Measurements from ENCODE around the gene CABP1. TPM values are rescaled to one million over a fixed set of nuclear protein-coding genes. Genes with fewer than 3 reads are reported as not detected.

Gene CABP1
- total and polyA plus RNA-seq, 9 of the 15 experiments (the other 6 are each of a cell fraction or from before 2014, with no cell fraction given), result not detected

DNA sequence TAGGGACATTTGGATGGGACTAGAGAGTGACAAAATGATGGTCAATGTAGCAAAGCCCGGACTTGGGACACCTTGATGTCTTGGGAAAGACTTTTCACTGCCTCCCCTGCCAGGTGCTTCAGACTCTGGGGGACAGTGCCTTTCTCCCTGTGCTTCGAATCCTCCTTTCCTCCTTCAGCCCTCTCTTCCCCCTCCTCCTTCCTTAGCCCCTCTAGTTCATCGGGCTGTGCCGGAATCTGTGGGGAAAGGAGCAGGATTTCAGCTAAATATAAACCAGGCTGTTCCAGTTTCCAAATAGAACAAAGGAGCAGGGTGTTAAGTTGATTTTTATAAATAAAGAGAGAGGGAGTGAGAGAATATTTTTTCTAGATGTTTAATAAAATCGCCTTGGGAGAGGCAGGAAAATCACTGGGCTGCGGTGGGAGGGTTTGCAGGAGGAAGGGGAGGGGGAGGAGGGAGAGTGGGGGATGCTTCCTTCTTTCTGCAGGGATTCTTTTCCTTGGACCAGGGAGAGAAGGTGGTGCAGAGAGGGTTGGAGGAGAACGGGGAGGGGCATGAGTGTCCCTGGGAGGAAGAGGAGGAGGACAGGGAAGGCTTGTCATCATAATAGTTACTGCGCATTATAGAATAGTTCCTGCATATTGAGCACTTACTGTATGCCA, 21.3 kb upstream of the CABP1 start:
- 7% methylated on average over 6 of the region's 8 CpGs for WGBS (ENCODE audit: insufficient coverage, low coverage, missing lambda C conversion rate)
- FAIRE-seq (no peak), DNase-seq (ENCODE audit: extremely low read depth in 1 of 4, low spot score in 3 of 4) (no peak), ATAC-seq (no peak)
- Histone ChIP-seq H3K4me3 (no peak overlapping the region), H3K27ac (ENCODE audit: extremely low read depth, low read depth, low read length) (no peak overlapping the region), H3K4me2 (ENCODE audit: insufficient read depth, low read length) (no peak overlapping the region), H3K9me3 (replicated peaks; ENCODE audit: control insufficient read depth, insufficient read depth, low read depth, low read length) (0 out of 2 replicates have a peak, but pooled peaks cover 1% of the 10 kb centered on the region), H3K9me1 (ENCODE audit: control insufficient read depth, insufficient read depth, low read length) (no peaks in the 10 kb centered on the region), H3K79me2 (ENCODE audit: control insufficient read depth, insufficient read depth, low read length) (no peaks in the 10 kb centered on the region), H3K27me3 (ENCODE audit: control insufficient read depth in 2 of 2, insufficient read depth in 2 of 2, low read length in 2 of 2) (peaks cover 10 to 29% of the 10 kb centered on the region in 2 experiments; a peak in 4 of 5 replicates), H2AFZ (ENCODE audit: low read depth, low read length) (no peak overlapping the region), H4K20me1 (replicated peaks; ENCODE audit: control insufficient read depth, insufficient read depth, low read length) (no peaks in the 10 kb centered on the region), H3K36me3 (ENCODE audit: control insufficient read depth, insufficient read depth, low read length) (no peaks in the 10 kb centered on the region), H3K9ac (ENCODE audit: insufficient read depth in 1 of 2, low read depth in 2 of 2, low read length in 2 of 2) (no peak overlapping the region; a peak in 1 of 4 replicates), H3K4me1 (replicated peaks in 1 of 2; ENCODE audit: control insufficient read depth in 2 of 2, insufficient read depth in 2 of 2, low read length in 2 of 2) (no peaks in the 10 kb centered on the region)
- TF ChIP-seq SMARCE1 (IDR thresholded peaks at IDR 0.05), result no peak
- TF ChIP-seq HNRNPH1 (optimal IDR thresholded peaks at IDR 0.05; ENCODE audit: low read depth, low read length), result no peak
- ChIA-PET POLR2A (interaction anchor here (0.6 to 1.3 kb wide), 2 partner anchors 10 to 571 kb away, joined by 3 to 6 read pairs; no protein-coding TSS in a partner anchor), CTCF (ENCODE audit: low intra/inter-chr PET ratio) (no interaction called here)
- intact Hi-C loops (cut with micrococcal nuclease), result no loop called here
- in situ Hi-C loops (cut with MboI), result no loop called here
- no TSS peak for BruUV-seq (replicated peaks)

DNA sequence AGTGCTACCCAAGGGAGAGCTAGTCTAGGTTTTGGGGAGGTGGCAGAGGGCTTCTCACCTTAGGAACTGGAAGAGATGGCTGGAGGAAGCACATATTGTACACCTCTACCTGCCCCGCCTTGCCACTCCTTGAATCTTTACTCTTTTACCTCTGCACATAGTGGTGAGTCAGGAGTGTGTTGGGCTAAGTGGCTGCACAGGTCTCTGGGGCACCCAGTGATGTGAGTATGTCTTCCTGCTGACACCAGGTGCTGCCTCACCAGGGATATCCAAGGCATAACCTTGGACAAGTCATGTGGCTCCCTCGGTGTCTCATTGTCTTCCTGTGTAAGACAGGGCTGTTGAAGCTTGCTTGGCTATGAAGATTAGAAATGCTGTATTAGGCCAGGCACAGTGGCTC, 19.8 kb upstream of the CABP1 start:
- peaks cover 0 to 1% of the 10 kb centered on the region in 2 experiments; a peak in 2 of 5 replicates for H3K4me1 ChIP-seq (replicated peaks in 1 of 2; ENCODE audit: control insufficient read depth in 2 of 2, insufficient read depth in 2 of 2, low read length in 2 of 2)
- H3K36me3 ChIP-seq (ENCODE audit: control insufficient read depth, insufficient read depth, low read length), result no peaks in the 10 kb centered on the region
- ChIA-PET CTCF (ENCODE audit: low intra/inter-chr PET ratio) (no interaction called here), POLR2A (no interaction called here)
- H2AFZ ChIP-seq (ENCODE audit: low read depth, low read length), result no peak overlapping the region
- no peak overlapping the region for H3K27ac ChIP-seq (ENCODE audit: extremely low read depth, low read depth, low read length)
- no peak overlapping the region for H3K4me3 ChIP-seq
- FAIRE-seq (no peak), ATAC-seq (no peak), DNase-seq (ENCODE audit: extremely low read depth in 1 of 4, low spot score in 3 of 4) (no peak)
- intact Hi-C loops (cut with micrococcal nuclease) (no loop called here), in situ Hi-C loops (cut with MboI) (no loop called here)
- H3K9ac ChIP-seq (ENCODE audit: insufficient read depth in 1 of 2, low read depth in 2 of 2, low read length in 2 of 2), result no peak overlapping the region
- H3K79me2 ChIP-seq (ENCODE audit: control insufficient read depth, insufficient read depth, low read length), result no peaks in the 10 kb centered on the region
- no peaks in the 10 kb centered on the region for H4K20me1 ChIP-seq (replicated peaks; ENCODE audit: control insufficient read depth, insufficient read depth, low read length)
- H3K9me3 ChIP-seq (replicated peaks; ENCODE audit: control insufficient read depth, insufficient read depth, low read depth, low read length), result 0 out of 2 replicates have a peak, but pooled peaks cover 1% of the 10 kb centered on the region
- WGBS (ENCODE audit: insufficient coverage, low coverage, missing lambda C conversion rate), result 6% methylated on average over 2 of the region's 2 CpGs
- no peaks in the 10 kb centered on the region for H3K9me1 ChIP-seq (ENCODE audit: control insufficient read depth, insufficient read depth, low read length)
- H3K4me2 ChIP-seq (ENCODE audit: insufficient read depth, low read length), result no peak overlapping the region
- peaks cover 10 to 29% of the 10 kb centered on the region in 2 experiments; a peak in 4 of 5 replicates for H3K27me3 ChIP-seq (ENCODE audit: control insufficient read depth in 2 of 2, insufficient read depth in 2 of 2, low read length in 2 of 2)
- no TSS peak for BruUV-seq (replicated peaks)
- TF ChIP-seq, protein P1, sequence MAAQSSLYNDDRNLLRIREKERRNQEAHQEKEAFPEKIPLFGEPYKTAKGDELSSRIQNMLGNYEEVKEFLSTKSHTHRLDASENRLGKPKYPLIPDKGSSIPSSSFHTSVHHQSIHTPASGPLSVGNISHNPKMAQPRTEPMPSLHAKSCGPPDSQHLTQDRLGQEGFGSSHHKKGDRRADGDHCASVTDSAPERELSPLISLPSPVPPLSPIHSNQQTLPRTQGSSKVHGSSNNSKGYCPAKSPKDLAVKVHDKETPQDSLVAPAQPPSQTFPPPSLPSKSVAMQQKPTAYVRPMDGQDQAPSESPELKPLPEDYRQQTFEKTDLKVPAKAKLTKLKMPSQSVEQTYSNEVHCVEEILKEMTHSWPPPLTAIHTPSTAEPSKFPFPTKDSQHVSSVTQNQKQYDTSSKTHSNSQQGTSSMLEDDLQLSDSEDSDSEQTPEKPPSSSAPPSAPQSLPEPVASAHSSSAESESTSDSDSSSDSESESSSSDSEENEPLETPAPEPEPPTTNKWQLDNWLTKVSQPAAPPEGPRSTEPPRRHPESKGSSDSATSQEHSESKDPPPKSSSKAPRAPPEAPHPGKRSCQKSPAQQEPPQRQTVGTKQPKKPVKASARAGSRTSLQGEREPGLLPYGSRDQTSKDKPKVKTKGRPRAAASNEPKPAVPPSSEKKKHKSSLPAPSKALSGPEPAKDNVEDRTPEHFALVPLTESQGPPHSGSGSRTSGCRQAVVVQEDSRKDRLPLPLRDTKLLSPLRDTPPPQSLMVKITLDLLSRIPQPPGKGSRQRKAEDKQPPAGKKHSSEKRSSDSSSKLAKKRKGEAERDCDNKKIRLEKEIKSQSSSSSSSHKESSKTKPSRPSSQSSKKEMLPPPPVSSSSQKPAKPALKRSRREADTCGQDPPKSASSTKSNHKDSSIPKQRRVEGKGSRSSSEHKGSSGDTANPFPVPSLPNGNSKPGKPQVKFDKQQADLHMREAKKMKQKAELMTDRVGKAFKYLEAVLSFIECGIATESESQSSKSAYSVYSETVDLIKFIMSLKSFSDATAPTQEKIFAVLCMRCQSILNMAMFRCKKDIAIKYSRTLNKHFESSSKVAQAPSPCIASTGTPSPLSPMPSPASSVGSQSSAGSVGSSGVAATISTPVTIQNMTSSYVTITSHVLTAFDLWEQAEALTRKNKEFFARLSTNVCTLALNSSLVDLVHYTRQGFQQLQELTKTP (IDR thresholded peaks at IDR 0.05; ENCODE audit: low read depth in 1 of 2, partially characterized antibody in 2 of 2), result no peak
- TF ChIP-seq SRSF3 (IDR thresholded peaks at IDR 0.05; ENCODE audit: insufficient read depth, low read length) (no peak), ZBTB8A (IDR thresholded peaks at IDR 0.05; ENCODE audit: partially characterized antibody) (no peak), NFRKB (IDR thresholded peaks at IDR 0.05; ENCODE audit: low read depth) (no peak), JUNB (CRISPR knock-in tag; conservative IDR thresholded peaks at IDR 0.05) (no peak)
- TF ChIP-seq, protein P2, sequence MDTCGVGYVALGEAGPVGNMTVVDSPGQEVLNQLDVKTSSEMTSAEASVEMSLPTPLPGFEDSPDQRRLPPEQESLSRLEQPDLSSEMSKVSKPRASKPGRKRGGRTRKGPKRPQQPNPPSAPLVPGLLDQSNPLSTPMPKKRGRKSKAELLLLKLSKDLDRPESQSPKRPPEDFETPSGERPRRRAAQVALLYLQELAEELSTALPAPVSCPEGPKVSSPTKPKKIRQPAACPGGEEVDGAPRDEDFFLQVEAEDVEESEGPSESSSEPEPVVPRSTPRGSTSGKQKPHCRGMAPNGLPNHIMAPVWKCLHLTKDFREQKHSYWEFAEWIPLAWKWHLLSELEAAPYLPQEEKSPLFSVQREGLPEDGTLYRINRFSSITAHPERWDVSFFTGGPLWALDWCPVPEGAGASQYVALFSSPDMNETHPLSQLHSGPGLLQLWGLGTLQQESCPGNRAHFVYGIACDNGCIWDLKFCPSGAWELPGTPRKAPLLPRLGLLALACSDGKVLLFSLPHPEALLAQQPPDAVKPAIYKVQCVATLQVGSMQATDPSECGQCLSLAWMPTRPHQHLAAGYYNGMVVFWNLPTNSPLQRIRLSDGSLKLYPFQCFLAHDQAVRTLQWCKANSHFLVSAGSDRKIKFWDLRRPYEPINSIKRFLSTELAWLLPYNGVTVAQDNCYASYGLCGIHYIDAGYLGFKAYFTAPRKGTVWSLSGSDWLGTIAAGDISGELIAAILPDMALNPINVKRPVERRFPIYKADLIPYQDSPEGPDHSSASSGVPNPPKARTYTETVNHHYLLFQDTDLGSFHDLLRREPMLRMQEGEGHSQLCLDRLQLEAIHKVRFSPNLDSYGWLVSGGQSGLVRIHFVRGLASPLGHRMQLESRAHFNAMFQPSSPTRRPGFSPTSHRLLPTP (IDR thresholded peaks at IDR 0.05; ENCODE audit: borderline replicate concordance, extremely low read depth, insufficient read length), result no peak
